ENCODE data around the gene KRTAP16-1. TPM values are rescaled to one million over a fixed set of nuclear protein-coding genes. Genes with fewer than 3 reads are reported as not detected.
"Not testable (repeated sequence)": the region's sequence is repeated elsewhere in the genome, so short reads cannot be mapped to it uniquely, and the experiment has no call there.

Gene KRTAP16-1
- not detected for polyA plus RNA-seq (2013, experiment 1 of 2; ENCODE audit: insufficient read length)
- polyA plus RNA-seq (2013, experiment 2 of 2; ENCODE audit: insufficient read length): not detected

GRCh38 chr17:41308918-41309359, at the start of gene KRTAP16-1:
Gene KRTAP16-1 (minus strand): TSS chr17:41309309. CDS start chr17:41309253, 56 bp downstream.
- DNase-seq: no peak

- no peak for DNase-seq
Observed at GRCh38 chr17:41354536-41354935, 45.4 kb upstream of the KRTAP16-1 start.

GRCh38 chr17:41352597-41353366, 43.7 kb upstream of the KRTAP16-1 start:
- DNase-seq: no peak

GRCh38 chr17:41351177-41351576, 42.1 kb upstream of the KRTAP16-1 start:
- DNase-seq: no peak

- not testable (repeated sequence) for DNase-seq
Observed at GRCh38 chr17:41350381-41350878, 41.3 kb upstream of the KRTAP16-1 start, which contains the start of gene KRT33A. Gene KRT33A (minus strand): TSS chr17:41350828. CDS start chr17:41350767, 61 bp downstream.

- no peak for DNase-seq
Observed at GRCh38 chr17:41347869-41348760, 39.0 kb upstream of the KRTAP16-1 start.

GRCh38 chr17:41346421-41346820, 37.3 kb upstream of the KRTAP16-1 start:
- DNase-seq: not testable (repeated sequence)

GRCh38 chr17:41345992-41346391, 36.9 kb upstream of the KRTAP16-1 start:
- no peak for DNase-seq

- no peak for DNase-seq
Observed at GRCh38 chr17:41343029-41343428, 33.9 kb upstream of the KRTAP16-1 start.

GRCh38 chr17:41340934-41341861, 32.1 kb upstream of the KRTAP16-1 start:
- DNase-seq: no peak

GRCh38 chr17:41340494-41340893, 31.4 kb upstream of the KRTAP16-1 start:
- DNase-seq: no peak

- DNase-seq: no peak
Observed at GRCh38 chr17:41339571-41340172, 30.6 kb upstream of the KRTAP16-1 start.

- DNase-seq: no peak
Observed at GRCh38 chr17:41338961-41339485, 29.9 kb upstream of the KRTAP16-1 start.

- no peak for DNase-seq
Observed at GRCh38 chr17:41335747-41336146, 26.6 kb upstream of the KRTAP16-1 start.

- no peak for DNase-seq
Observed at GRCh38 chr17:41334385-41335305, 25.5 kb upstream of the KRTAP16-1 start.

GRCh38 chr17:41333836-41334235, 24.7 kb upstream of the KRTAP16-1 start:
- no peak for DNase-seq

GRCh38 chr17:41333098-41333497, 24.0 kb upstream of the KRTAP16-1 start:
- DNase-seq: no peak

GRCh38 chr17:41332239-41332638, 23.1 kb upstream of the KRTAP16-1 start:
- no peak for DNase-seq

GRCh38 chr17:41331606-41332005, 22.5 kb upstream of the KRTAP16-1 start:
- DNase-seq: no peak
